Measurements from ENCODE around the gene OR10P1. TPM values are rescaled to one million over a fixed set of nuclear protein-coding genes. Genes with fewer than 3 reads are reported as not detected.

Gene OR10P1
- total and polyA plus RNA-seq, 2 of the 4 experiments (the other 2 are of a cell fraction): not detected

- ChIA-PET POLR2A (ENCODE audit: unreplicated experiment) (no interaction called here), CTCF (interaction anchor here (1.0 to 1.5 kb wide), 2 partner anchors 11 to 32 kb away, joined by 3 to 5 read pairs; no protein-coding TSS in a partner anchor)
- no peak for TF ChIP-seq CTCF (conservative IDR thresholded peaks at IDR 0.05; ENCODE audit: low read depth, low read length)
- no peak for TF ChIP-seq MXI1 (IDR thresholded peaks at IDR 0.05; ENCODE audit: borderline replicate concordance, low read depth, low read length)
- no peak for TF ChIP-seq RCOR1 (IDR thresholded peaks at IDR 0.05; ENCODE audit: insufficient replicate concordance, low read length)
- TF ChIP-seq BHLHE40 (IDR thresholded peaks at IDR 0.05; ENCODE audit: low read depth, low read length): no peak
- TF ChIP-seq USF2 (IDR thresholded peaks at IDR 0.05; ENCODE audit: low read depth, low read length): no peak
- TF ChIP-seq NFE2L2 (IDR thresholded peaks at IDR 0.05; ENCODE audit: low read depth, low read length): no peak
- Histone ChIP-seq H3K27me3 (ENCODE audit: control insufficient read depth, insufficient read depth, low read length) (peaks cover 2% of the 10 kb centered on the region), H3K14ac (replicated peaks; ENCODE audit: low read depth, low read length) (no peak overlapping the region), H3K9ac (ENCODE audit: low read depth, low read length) (no peak overlapping the region), H4K5ac (ENCODE audit: low read depth, low read length) (no peak overlapping the region), H3K4me1 (ENCODE audit: control insufficient read depth, insufficient read depth, low read length) (no peaks in the 10 kb centered on the region), H4K20me1 (ENCODE audit: insufficient read depth, low read length) (no peaks in the 10 kb centered on the region), H2BK20ac (ENCODE audit: low read depth, low read length) (no peak overlapping the region), H2BK15ac (ENCODE audit: low read depth, low read length) (no peak overlapping the region), H2AFZ (replicated peaks; ENCODE audit: low read length, poor library complexity) (no peak overlapping the region), H3K36me3 (ENCODE audit: control insufficient read depth, insufficient read depth, low read length) (no peaks in the 10 kb centered on the region), H3K56ac (ENCODE audit: extremely low read depth, insufficient read depth, low read length) (no peak overlapping the region), H2BK120ac (ENCODE audit: low read depth, low read length) (no peak overlapping the region), H2BK5ac (ENCODE audit: low read depth, low read length, poor library complexity, severe bottlenecking) (no peak overlapping the region), H3K18ac (ENCODE audit: low read depth, low read length) (no peak overlapping the region), H3K4me3 (ENCODE audit: insufficient read depth, low read depth, low read length) (no peak overlapping the region), H3K4me2 (ENCODE audit: low read depth, low read length) (no peak overlapping the region), H3K9me3 (ENCODE audit: control insufficient read depth, insufficient read depth, low read length) (no peaks in the 10 kb centered on the region), H3K27ac (ENCODE audit: insufficient read depth, low read length) (no peak overlapping the region), H2AK5ac (ENCODE audit: low read depth, low read length) (no peak overlapping the region), H4K8ac (ENCODE audit: low read depth in 2 of 2, low read length in 2 of 2) (no peak overlapping the region), H3K79me1 (ENCODE audit: low read depth in 1 of 2, low read length in 2 of 2) (no peaks in the 10 kb centered on the region), H2AK9ac (replicated peaks; ENCODE audit: low read depth, low read length, poor library complexity) (no peak overlapping the region), H3K4ac (ENCODE audit: low read depth, low read length) (no peak overlapping the region), H3K9me1 (ENCODE audit: insufficient read depth, low read length) (no peaks in the 10 kb centered on the region), H4K91ac (ENCODE audit: insufficient read depth, low read depth, low read length) (no peak overlapping the region), H3K23ac (ENCODE audit: low read depth, low read length) (no peak overlapping the region)
- WGBS, 2 experiments (ENCODE audit: extremely low coverage in 2 of 2, insufficient read length in 1 of 2): 0% methylated on average over 1 of the region's 8 CpGs; no CpG with 5 or more reads in 1 of the 2 experiments
- intact Hi-C loops (cut with micrococcal nuclease) (no loop called here), in situ Hi-C loops (cut with MboI; ENCODE audit: low sequenced_read_pairs) (no loop called here), dilution Hi-C loops (cut with HindIII; ENCODE audit: low sequenced_read_pairs, unreplicated experiment) (no loop called here)
- no peak for ATAC-seq (ENCODE audit: low read depth)
- no peak for DNase-seq
- BruUV-seq (replicated peaks): no TSS peak
Measured at GRCh38 chr12:55607821-55608594, 28.7 kb upstream of the OR10P1 start.
